ENCODE data around the gene DMXL2.

GRCh38 chr15:51623386-51623938, 891 bp upstream of the DMXL2 start:
- TF ChIP-seq, protein P1, sequence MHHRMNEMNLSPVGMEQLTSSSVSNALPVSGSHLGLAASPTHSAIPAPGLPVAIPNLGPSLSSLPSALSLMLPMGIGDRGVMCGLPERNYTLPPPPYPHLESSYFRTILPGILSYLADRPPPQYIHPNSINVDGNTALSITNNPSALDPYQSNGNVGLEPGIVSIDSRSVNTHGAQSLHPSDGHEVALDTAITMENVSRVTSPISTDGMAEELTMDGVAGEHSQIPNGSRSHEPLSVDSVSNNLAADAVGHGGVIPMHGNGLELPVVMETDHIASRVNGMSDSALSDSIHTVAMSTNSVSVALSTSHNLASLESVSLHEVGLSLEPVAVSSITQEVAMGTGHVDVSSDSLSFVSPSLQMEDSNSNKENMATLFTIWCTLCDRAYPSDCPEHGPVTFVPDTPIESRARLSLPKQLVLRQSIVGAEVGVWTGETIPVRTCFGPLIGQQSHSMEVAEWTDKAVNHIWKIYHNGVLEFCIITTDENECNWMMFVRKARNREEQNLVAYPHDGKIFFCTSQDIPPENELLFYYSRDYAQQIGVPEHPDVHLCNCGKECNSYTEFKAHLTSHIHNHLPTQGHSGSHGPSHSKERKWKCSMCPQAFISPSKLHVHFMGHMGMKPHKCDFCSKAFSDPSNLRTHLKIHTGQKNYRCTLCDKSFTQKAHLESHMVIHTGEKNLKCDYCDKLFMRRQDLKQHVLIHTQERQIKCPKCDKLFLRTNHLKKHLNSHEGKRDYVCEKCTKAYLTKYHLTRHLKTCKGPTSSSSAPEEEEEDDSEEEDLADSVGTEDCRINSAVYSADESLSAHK (tag by site-specific recombination; IDR thresholded peaks at IDR 0.05) = no peak
- TF ChIP-seq ZNF792 (tag by site-specific recombination; IDR thresholded peaks at IDR 0.05) = no peak
- no peak for TF ChIP-seq OVOL3 (tag by site-specific recombination; IDR thresholded peaks at IDR 0.05)
- no peak for TF ChIP-seq CTCF (tag by site-specific recombination; IDR thresholded peaks at IDR 0.05)
